Activated CD8-positive, alpha-beta memory T cell treated with anti-CD3 and anti-CD28 coated beads for 4 hours (primary cell): ENCODE results near the gene FAM13B.
A peak's percentile ranks its signal among the peaks of the same experiment; 100 is the strongest.
"Not testable (repeated sequence)": the region's sequence is repeated elsewhere in the genome, so short reads cannot be mapped to it uniquely, and the experiment has no call there.

Experiments
- DNase-seq, 2 donors: peaks; one replicate each; pipeline ENCODE4 v3.0.0-alpha.2; 2020; ENCODE audit warnings: low read depth in 2 of 2

The FAM13B gene

DNA sequence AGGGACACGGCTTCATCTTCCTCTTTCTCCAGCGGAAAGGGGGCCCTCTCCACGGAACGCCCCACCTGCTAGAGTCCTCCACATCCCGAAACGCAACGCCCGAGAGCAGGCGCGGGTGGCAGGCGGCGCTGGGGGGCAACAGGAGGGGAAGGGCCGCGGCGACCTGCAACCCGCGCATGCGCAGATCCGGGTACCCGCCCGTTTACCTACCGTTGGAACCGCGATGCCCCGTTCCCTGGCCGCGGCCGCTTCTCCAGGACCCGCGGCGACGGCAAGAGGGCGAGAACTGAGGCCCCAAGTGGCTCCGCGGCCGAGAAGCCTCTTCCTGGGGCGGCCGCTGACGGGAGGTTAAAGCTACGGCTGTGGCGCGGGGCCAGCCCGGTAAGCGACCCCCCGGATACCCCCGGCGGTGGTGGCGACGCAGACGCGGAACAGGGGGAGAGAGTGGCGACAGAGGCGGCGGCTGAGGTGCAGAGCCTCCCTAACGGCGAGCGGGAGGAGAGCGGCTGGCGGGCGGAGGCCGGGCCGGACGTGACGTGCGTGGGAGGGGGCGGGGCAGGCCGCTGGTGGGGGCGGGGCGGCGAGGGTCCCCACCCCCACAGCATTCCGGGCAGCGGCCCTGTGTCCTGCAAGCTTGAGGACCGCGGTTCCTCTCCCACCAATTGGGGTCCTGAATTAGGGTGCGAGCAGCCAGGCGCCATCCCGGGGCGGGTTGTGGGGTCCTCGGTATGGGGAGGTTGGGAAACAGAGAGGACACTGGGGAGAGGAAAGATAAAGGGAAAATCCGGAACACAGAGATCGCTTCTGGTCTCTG, at the start of gene FAM13B:
Gene FAM13B (minus strand): TSS at position 508 of the 814 bp plus-strand sequence. CDS start 13,968 bp downstream, outside the sequence.
- DNase-seq, result peak; percentile 58 to 60

DNA sequence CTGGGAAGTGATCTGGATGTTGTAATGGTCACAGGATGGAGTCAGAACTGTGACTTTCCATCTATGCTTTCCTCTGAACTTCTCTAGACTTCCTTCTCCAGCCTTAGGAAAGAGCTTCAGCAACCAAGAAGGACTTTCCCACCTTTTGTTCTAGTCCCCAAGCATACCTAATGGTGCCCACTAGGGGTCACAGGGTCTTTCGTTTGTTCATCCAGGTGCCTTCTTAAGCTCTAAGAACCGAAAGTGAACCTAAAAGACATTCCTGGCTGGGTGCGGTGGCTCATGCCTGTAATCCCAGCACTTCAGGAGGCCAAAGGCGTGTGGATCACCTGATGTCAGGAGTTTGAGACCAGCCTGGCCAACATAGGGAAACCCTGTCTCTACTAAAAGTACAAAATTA, 49.2 kb upstream of the FAM13B start:
- no peak for DNase-seq

DNA sequence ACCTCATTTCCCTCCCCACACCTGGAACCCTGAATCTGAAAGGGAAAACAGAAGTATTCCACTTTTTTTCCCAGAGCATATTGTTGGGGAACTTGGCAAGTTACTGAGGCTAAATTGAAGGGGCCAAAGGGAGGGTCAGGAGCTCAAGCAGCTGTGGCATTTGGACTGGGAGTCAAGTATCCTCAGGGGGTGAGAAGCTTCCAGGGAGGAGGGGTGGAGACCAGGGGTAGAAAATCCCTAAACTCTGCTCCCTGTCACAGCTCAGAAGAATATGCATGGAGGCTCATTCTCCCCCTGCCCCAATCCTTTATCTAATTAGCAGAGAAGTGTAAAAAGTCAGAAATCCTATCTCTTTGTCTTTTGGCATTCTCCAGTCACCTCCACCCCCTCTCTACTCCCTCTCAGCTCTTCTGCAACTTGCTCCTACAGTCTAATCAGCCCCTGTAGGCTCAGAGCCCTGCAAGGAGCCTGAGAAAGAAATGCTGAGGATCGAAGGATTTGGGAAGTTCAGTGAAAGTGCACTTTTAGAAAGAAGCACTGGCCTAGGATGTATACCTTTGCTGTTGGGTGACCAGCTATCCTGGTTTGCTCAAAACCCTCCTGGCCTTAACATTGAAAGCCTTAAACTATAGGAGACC, 45.2 kb upstream of the FAM13B start:
- no peak for DNase-seq

DNA sequence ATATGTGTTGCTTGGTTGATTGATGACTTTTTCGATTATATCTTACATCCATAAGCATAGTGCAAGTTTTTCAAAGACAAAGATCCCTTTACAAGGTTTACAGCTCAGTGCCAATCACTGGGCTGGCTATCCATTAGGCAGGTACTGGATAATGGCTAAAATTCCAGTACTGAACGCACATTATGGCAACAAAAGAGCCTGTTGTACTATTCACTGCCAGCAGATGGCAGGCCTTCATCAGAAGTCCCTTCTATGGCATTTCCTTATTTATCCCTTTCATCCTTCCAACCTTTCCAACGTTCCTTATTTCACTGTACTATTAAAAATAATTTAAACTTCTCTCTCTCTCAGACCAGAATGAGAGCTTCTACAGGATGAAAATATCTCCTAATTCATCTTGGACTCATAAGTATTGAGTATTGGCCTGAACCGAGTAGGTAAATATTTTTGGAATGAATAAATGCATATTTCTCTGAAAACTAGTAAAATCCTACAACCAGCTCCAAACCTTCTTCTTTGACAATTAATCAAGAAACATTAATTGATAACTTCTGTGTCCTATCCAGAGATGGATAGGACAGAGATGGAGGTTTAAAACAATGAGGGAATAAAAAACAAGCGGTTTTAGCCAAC, 44.3 kb upstream of the FAM13B start:
- no peak for DNase-seq

DNA sequence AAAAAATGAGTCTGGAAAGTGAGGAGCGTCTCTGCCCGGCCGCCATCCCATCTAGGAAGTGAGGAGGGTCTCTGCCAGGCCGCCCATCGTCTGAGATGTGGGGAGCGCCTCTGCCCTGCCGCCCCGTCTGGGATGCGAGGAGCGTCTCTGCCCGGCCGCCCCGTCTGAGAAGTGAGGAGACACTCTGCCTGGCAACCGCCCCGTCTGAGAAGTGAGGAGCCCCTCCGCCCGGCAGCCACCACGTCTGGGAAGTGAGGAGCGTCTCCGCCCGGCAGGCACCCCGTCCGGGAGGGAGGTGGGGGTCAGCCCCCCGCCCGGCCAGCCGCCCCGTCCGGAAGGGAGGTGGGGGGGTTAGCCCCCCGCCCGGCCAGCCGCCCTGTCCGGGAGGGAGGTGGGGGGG, 37.1 kb upstream of the FAM13B start:
- not testable (repeated sequence) for DNase-seq

DNA sequence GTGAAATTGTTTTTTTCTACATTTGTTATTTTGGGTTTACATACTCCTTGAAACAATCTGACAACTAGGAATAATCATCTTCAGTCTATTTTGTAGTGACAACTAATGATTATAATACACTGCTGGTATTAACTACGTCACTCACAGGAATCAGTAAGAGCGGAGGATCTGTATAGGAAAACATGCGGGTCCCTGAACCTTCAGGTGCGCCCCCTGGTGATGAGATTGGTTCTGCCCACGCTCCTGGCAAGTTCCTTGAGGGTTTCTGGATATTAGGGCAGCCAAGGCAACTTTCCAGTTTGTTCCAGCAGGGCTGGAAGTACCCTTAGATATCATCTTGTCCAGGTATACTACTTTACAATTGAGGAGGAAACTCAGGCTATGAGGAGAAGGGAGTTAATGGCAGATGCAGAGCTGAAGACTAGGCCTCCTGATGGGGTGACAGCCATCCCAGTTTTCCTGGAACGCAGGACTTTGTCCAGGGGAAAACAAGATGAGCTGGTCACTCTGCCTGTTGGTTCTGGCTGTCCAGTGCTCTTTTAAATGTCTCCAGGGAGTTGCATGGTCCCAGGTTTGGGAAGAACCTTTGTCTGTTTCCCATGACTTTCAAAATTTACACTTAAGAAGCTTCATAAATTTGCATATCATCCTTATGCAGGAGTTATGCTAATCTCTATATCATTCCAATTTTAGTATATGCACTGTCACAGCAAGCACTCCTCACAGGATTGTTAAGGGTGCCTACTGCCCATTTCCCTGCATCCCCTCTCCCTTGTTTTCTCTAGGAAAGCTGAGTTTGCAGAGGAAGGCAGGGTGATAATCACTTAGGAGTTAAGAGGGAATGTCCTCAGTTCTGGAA, 36.1 kb upstream of the FAM13B start:
- peak; percentile 36 to 38 for DNase-seq

DNA sequence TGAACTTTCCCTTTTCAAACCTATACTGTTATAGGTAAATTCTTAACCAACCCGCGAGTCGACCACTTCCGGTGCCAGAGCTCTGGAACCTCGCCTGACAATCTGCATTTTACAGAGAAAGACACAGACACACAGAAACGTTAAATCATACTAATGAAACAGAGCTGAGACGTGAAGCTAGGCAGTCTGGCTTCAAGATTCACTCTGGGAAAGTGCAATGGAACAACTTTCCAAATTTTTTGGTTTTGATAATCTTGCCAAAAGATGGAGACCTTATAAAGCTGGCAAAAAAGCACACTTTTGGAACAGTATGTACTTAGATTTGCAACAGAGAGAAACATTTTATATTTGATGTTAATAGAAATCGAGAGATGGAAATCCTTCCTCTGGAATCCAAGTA, 35.1 kb upstream of the FAM13B start:
- DNase-seq, result no peak

DNA sequence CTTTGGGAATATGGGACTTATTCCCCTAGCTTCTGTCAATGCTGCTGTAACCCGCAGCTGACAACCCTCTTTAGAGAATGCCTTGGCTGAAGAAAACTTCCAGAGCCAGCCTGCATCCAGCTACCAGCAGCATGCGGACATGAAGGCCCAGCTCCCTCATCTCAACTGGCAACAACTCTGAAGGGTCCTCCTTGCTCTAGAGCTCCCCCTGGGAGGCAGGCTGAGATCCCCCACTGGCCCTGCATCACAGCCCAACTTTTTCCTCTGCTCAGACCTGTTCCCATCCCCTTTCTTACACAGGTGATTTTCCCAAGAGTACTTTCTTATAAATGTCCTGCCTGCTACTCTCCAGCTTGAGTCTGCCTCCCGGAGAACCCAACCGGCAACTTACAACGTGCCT, 32.2 kb upstream of the FAM13B start:
- no peak for DNase-seq

DNA sequence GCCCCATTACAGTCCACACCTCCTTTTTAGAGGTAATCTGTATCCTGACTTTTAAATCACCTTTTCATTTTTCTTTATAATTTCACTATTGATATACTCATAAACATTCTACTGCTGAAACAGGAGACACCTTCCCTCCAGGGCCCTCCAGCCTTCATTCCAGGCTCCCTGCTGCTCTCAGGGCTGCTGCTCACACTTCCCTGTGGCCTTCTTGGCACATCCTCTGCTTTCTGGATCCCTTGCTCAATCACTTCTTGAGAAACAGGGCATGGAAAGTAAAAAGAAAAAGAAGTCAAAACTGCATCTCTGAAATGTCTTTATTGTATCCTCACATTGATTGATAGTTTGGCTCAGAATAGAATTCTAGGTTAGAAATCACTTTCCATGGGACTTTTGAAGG, 31.6 kb upstream of the FAM13B start:
- no peak for DNase-seq

DNA sequence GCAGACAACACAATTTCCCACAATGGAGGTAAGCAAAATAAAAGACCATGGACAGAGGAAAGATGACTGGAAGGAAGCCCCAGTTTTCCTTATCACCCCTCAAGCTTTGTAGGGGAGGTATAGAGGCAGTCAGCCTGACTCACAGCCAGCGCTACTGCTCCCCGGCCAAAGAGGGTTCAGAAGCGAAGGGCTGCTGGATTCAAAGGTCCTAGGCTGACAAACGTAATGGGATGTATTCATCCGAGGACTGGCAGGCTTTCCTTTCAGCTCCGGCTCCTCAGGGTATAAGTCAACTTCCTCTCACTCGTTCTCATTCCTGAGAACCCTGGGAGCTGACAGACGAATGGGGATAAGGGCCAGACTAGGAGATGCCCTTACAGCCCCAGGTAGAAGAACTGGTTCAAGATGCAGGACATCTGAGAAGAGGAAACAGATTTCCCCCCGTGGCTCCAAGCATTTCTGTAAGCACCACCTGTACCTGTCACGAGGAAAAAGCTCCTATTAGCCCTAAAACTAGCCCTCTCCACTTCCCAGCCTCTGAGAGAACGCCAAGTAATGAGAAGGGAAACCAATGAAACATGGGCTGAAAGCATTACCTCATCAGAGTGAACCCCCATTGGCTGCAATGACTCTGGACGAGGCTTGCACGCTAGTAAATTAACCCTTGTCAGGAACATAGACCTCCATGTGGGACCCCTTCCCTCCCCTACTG, 22.1 kb upstream of the FAM13B start:
- no peak for DNase-seq

DNA sequence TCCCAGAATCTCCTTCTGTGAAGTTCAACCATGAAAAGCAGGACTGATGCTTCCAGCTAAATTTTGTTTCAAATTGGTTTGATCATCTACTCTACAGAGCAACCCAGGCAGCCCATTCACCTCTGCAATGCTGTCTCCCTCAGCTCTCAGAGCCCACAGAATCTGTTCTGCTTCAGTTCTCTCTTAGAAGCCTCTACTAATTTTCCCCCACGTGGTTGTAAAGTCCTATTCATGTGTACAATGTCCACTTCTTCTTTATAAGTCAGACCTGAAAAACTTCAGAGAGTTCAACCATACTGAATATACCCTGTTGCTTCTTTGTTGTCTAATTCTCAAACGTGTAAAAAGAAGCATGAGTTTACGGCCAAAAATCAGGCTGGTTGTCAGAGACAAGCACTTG, 21.3 kb upstream of the FAM13B start:
- no peak for DNase-seq

DNA sequence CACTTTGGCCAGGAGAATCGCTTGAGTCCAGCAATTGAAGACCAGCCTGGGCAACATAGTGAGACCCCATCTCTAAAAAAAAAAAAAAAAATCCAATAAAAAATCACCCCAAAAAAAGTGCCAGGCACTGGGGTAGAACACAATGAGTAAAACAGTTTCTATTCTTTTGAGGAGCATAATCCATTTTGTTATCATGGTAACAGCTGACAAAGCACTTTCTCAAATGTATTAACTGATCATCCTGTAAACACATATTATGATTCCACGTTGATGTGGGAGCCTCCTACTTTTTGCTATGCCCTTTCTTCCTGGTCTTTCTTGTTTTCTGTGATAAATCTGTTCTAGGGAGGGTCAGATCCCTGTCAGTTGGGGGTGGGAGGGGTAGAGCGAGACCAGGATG, 20.7 kb upstream of the FAM13B start:
- DNase-seq, result no peak

DNA sequence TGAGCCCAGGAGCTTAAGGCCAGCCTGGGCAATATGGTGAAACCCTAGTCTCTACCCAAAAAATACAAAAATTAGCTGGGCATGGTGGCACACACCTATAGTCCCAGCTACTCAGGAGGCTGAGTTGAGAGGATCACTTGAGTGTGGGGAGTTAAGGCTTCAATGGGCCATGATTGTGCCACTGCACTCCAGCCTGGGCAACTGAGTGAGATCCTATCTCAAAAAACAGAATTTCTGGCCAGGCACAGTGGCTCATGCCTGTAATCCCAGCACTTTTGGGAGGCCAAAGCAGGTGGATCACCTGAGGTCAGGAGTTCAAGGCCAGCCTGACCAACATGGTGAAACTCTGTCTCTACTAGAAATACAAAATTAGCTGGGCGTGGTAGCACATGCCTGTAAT, 19.8 kb upstream of the FAM13B start:
- DNase-seq, result not testable (repeated sequence)

DNA sequence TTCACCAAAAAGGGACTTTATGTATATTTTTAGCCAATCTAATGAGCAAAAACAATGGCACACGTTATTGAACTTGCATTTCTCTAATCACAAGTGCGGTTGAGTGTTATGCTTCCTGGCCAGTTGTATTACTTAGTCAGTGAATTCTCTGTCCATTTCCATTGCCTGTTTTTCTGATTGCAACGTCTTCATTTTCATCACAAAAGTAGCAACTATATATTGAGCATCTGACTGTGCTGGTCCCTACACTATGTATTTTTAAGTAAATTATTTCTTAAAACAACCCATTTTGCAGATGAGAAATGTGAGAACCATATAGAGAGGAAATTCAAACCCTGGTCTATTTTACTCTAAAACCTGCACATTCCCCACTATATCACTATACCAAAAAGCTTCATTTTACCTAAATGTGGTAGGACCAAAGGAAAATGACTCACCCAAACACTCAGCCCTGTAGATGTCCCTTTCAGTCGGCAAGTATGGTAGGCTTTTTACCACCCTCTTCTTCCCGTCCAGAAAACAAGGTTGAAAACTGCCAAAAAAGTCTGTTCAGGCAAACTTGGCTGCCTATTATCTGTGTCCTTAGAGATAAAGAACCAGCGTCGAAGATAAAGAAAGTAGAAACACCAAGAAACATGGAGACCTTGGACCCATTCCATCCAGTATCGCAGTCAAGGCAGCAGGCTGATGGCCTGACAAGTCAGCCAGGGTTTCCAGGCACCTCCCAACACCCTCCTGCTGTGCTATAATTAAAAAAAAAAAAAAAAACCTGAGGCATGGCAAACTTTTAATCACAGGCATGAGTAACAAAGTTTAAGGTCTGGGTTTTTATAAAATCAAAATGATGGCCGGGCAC, 18.8 kb upstream of the FAM13B start:
- no peak for DNase-seq

DNA sequence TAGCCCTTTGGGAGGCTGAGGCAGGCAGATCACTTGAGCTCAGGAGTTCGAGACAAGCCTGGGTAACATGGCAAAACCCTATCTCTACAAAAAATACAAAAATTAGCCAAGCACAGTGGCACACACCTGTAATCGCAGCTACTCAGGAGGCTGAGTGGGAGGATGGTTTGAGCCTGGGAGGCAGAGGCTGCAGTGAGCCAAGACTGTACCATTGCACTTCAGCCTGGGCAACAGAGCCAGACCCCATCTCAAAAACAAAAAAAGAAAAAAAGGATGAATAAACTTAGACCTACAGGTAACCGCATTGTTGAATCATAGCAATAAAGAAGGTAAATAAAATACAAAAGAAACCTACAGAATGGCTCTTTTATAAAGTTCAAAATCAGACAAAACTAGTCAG, 12.4 kb upstream of the FAM13B start:
- not testable (repeated sequence) for DNase-seq

DNA sequence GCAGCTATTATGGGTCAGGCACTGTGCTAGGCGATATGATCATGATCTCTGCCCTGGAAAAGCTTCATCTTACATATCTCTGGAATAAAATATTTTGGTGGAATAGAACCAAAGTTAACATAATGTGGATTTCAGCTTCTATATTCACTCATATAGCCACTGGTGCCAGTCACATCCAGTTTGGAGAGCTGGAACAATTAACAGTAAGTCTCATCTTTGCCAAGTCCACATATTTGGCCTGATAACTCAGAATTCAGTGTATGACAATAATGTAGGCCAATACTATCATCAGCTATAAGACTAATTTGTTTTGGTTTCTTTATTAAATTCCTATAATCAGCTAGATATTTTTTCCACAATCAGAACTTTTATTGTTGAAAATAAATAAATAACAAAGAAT, 5.9 kb upstream of the FAM13B start:
- DNase-seq, result no peak

DNA sequence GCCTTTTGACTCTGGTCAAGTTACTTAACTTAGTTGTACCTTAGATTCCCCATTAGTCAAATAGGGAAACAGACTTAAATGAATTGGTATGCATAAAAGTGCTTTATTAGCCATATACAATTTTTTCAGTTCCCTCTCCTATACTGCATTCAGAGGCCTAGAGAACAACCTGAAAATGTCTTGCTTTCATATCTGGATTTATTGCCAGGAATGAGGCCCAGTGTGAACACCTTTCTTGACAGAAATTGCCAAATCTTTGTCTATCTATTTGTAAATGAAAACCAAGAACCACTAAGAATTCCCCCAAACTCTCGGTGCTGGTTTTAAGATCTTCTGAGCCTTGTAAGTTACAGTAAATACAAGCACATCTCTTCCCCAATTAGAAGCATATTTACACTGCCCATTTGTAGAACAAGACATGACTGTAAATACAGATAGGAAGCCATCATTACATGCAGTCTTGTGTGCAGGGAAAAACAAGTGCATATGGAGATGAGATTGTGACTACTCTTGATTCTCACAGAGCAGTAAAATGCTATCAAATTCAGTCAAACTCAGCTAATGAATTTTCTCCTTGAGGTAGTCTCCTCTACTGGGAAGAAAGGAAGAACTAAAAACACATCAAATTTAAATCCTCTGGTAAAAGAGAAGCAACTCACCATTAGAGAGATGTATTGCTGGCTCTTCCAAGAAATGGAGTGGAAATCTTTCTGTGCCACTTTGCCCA, 5.2 kb upstream of the FAM13B start:
- no peak for DNase-seq

DNA sequence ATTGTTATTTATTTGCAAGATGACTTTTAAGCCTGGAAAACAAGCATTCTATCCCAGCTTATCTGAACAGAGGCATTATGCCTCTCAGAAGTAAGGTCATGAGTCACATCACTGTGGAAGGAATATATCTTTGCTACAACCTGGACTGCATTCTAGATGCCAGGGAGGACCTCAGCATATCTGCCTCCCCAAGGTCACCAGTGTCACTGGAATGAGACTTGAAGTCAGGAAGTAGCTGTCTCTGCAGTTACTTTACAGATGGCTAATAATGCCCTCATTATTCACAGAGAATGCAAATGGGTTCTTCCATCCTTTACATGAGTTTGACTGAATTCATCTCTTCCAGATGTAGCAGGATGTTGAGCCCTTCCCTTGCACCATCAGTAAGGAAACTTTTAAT, 4.4 kb upstream of the FAM13B start:
- DNase-seq, result no peak

DNA sequence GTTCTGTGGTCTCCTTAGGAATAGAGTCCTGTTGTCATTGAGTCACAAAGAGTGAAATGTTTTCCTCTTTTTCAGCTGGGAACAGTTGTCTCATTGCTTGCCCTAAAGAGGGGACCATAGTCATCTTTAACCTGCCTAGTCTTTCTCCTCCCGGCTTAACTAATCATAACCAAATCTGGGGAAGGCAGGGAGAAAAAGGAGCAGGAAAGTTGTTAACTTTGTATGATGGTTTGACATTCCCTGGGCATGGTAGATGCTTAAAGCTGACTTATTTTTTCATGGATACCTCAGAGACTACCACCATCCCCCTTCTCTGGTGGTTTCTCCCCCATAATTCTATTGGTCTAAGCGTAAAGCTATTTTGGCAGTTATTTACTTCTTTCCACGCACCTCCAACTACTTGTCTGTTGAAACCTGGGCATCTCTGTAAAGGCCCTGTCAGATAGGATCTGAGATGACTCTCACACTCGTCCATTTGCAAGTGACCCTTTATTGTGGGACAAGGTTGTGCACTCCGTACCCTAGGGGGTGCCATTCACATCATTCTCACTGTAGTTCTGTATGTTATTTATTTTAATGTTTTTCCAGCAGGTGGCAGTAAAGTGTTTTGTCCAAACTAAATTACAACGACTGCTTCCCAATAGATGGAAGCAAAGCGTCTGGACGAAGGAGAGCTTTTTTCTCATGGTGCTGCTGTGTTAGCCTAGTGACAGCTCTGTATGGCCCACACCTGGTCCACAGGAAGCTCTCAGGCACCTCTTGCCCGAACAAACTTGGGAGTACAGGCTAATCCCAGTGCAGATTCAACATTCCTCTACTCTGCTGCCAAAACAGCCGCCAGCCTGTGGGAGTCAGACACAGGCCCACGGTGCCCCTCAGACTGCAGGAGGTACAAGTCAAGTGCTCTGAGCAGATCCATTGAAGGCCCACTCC, 3.0 kb upstream of the FAM13B start:
- peak; percentile 19 to 32 for DNase-seq
